Measurements from ENCODE around the gene KIAA1328. TPM values are rescaled to one million over a fixed set of nuclear protein-coding genes. Genes with fewer than 3 reads are reported as not detected.

The KIAA1328 gene
- total RNA-seq, 1 donor from 2014 or later, result 9.5 TPM

- H3K36me3 Mint-ChIP-seq (ENCODE audit: unreplicated experiment), result no peaks in the 10 kb centered on the region
- H3K4me1 Mint-ChIP-seq (ENCODE audit: low read depth, unreplicated experiment), result peaks cover 15% of the 10 kb centered on the region
- H3K4me3 Mint-ChIP-seq (ENCODE audit: unreplicated experiment), result no peak overlapping the region
- H3K27ac Mint-ChIP-seq (ENCODE audit: unreplicated experiment), result no peak overlapping the region
- no peak for TF ChIP-seq CTCF (IDR thresholded peaks at IDR 0.05; ENCODE audit: partially characterized antibody, unreplicated experiment)
- DNase-seq, result no peak
- H3K9me3 Mint-ChIP-seq (ENCODE audit: unreplicated experiment), result peaks cover 3% of the 10 kb centered on the region
- H3K27me3 Mint-ChIP-seq (ENCODE audit: unreplicated experiment), result peaks cover 18% of the 10 kb centered on the region
These were observed 429.9 kb downstream of the KIAA1328 start for GRCh38 chr18:37258819-37259218.

GRCh38 chr18:37259711-37260110 is 430.8 kb downstream of the KIAA1328 start:
- Mint-ChIP-seq H3K4me3 (ENCODE audit: unreplicated experiment) (no peak overlapping the region), H3K36me3 (ENCODE audit: unreplicated experiment) (peaks cover 2% of the 10 kb centered on the region), H3K27ac (ENCODE audit: unreplicated experiment) (no peak overlapping the region), H3K27me3 (ENCODE audit: unreplicated experiment) (peaks cover 19% of the 10 kb centered on the region), H3K9me3 (ENCODE audit: unreplicated experiment) (peaks cover 5% of the 10 kb centered on the region), H3K4me1 (ENCODE audit: low read depth, unreplicated experiment) (peaks cover 15% of the 10 kb centered on the region)
- no peak for TF ChIP-seq CTCF (IDR thresholded peaks at IDR 0.05; ENCODE audit: partially characterized antibody, unreplicated experiment)
- DNase-seq, result no peak

DNA sequence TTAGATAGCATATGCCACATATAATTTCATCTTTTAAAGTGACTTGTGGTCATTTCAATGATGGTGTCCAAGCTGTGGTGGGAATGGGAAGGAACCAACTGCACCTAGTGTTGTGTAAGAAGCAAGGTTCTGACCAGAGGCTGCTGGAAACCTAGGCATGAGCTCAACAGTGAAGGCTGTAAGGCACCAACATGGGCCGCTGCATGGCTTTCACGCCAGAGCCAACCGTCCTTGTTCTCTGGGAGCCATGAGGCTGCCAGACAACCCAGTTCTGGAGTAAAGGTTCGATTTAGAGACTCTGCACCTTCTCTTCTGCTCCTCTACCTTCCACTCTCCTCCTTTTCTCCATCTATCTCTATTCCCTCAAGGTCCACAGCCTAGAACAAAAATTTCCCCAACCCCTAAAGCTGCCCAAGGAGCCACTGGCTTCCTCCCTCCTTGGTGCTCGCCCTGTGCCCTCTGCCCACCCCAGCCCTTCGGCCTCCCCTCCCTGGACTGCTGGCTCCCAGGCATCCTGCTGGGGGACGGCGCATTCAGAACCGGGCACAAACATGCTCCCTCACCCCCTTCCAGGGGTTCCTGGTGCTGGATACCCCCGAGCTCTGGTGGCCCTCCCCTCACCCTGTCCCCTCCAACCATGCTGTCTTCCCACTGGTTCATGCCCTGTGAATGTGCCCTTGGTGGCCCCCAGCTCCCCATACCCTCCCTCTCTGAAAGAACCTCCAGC is 431.6 kb downstream of the KIAA1328 start:
- Mint-ChIP-seq H3K4me3 (ENCODE audit: unreplicated experiment) (no peak overlapping the region), H3K36me3 (ENCODE audit: unreplicated experiment) (peaks cover 7% of the 10 kb centered on the region), H3K27me3 (ENCODE audit: unreplicated experiment) (peaks cover 16% of the 10 kb centered on the region), H3K9me3 (ENCODE audit: unreplicated experiment) (peaks cover 9% of the 10 kb centered on the region), H3K27ac (ENCODE audit: unreplicated experiment) (no peak overlapping the region), H3K4me1 (ENCODE audit: low read depth, unreplicated experiment) (peaks cover 18% of the 10 kb centered on the region)
- TF ChIP-seq CTCF (IDR thresholded peaks at IDR 0.05; ENCODE audit: partially characterized antibody, unreplicated experiment), result no peak
- no peak for DNase-seq

- TF ChIP-seq CTCF (IDR thresholded peaks at IDR 0.05; ENCODE audit: partially characterized antibody, unreplicated experiment), result no peak
- H3K4me3 Mint-ChIP-seq (ENCODE audit: unreplicated experiment), result no peak overlapping the region
- DNase-seq, result peak; percentile 51
- H3K9me3 Mint-ChIP-seq (ENCODE audit: unreplicated experiment), result peaks cover 9% of the 10 kb centered on the region
- H3K27ac Mint-ChIP-seq (ENCODE audit: unreplicated experiment), result peak overlapping the region; percentile 8
- H3K36me3 Mint-ChIP-seq (ENCODE audit: unreplicated experiment), result peaks cover 7% of the 10 kb centered on the region
- peaks cover 18% of the 10 kb centered on the region for H3K4me1 Mint-ChIP-seq (ENCODE audit: low read depth, unreplicated experiment)
- H3K27me3 Mint-ChIP-seq (ENCODE audit: unreplicated experiment), result peaks cover 16% of the 10 kb centered on the region
These were observed 432.4 kb downstream of the KIAA1328 start for GRCh38 chr18:37261246-37261840.

- H3K27ac Mint-ChIP-seq (ENCODE audit: unreplicated experiment), result no peak overlapping the region
- TF ChIP-seq CTCF (IDR thresholded peaks at IDR 0.05; ENCODE audit: partially characterized antibody, unreplicated experiment), result no peak
- peaks cover 7% of the 10 kb centered on the region for H3K36me3 Mint-ChIP-seq (ENCODE audit: unreplicated experiment)
- peaks cover 9% of the 10 kb centered on the region for H3K9me3 Mint-ChIP-seq (ENCODE audit: unreplicated experiment)
- H3K4me3 Mint-ChIP-seq (ENCODE audit: unreplicated experiment), result peak overlapping the region; percentile 67
- peaks cover 18% of the 10 kb centered on the region for H3K4me1 Mint-ChIP-seq (ENCODE audit: low read depth, unreplicated experiment)
- H3K27me3 Mint-ChIP-seq (ENCODE audit: unreplicated experiment), result peaks cover 16% of the 10 kb centered on the region
- DNase-seq, result no peak
These were observed 433.1 kb downstream of the KIAA1328 start for GRCh38 chr18:37261988-37262387.
